ENCODE results near the gene SEMA6D. TPM values are rescaled to one million over a fixed set of nuclear protein-coding genes. Genes with fewer than 3 reads are reported as not detected.

Gene SEMA6D
- total RNA-seq, 1 donor from 2014 or later = 4.0 TPM

- no peak for DNase-seq (ENCODE audit: low spot score in 2 of 2)
- H3K27ac ChIP-seq = no peak overlapping the region
- intact Hi-C loops (cut with DNase I) = no loop called here
- H3K4me1 ChIP-seq = no peaks in the 10 kb centered on the region
- no peaks in the 10 kb centered on the region for H3K36me3 ChIP-seq
- H3K27me3 ChIP-seq = no peaks in the 10 kb centered on the region
- TF ChIP-seq CTCF (IDR thresholded peaks at IDR 0.05) = no peak
- no peaks in the 10 kb centered on the region for H3K9me3 ChIP-seq
- no peak overlapping the region for H3K4me3 ChIP-seq
These were observed 77.1 kb downstream of the SEMA6D start for GRCh38 chr15:47794252-47794914.

- intact Hi-C loops (cut with DNase I) = no loop called here
- Histone ChIP-seq H3K27me3 (no peaks in the 10 kb centered on the region), H3K36me3 (no peaks in the 10 kb centered on the region), H3K9me3 (no peaks in the 10 kb centered on the region), H3K4me1 (no peaks in the 10 kb centered on the region), H3K4me3 (no peak overlapping the region), H3K27ac (no peak overlapping the region)
- no peak for DNase-seq (ENCODE audit: low spot score in 2 of 2)
- no peak for TF ChIP-seq CTCF (IDR thresholded peaks at IDR 0.05)
These were observed 78.6 kb downstream of the SEMA6D start for GRCh38 chr15:47795864-47796263.

GRCh38 chr15:47796339-47796738 lies 79.0 kb downstream of the SEMA6D start:
- H3K4me1 ChIP-seq = no peaks in the 10 kb centered on the region
- intact Hi-C loops (cut with DNase I) = no loop called here
- no peaks in the 10 kb centered on the region for H3K9me3 ChIP-seq
- H3K4me3 ChIP-seq = no peak overlapping the region
- no peak for DNase-seq (ENCODE audit: low spot score in 2 of 2)
- H3K36me3 ChIP-seq = no peaks in the 10 kb centered on the region
- no peak for TF ChIP-seq CTCF (IDR thresholded peaks at IDR 0.05)
- no peak overlapping the region for H3K27ac ChIP-seq
- no peaks in the 10 kb centered on the region for H3K27me3 ChIP-seq

GRCh38 chr15:47796830-47797229 lies 79.5 kb downstream of the SEMA6D start:
- no peak for DNase-seq (ENCODE audit: low spot score in 2 of 2)
- intact Hi-C loops (cut with DNase I) = no loop called here
- no peak overlapping the region for H3K27ac ChIP-seq
- no peaks in the 10 kb centered on the region for H3K9me3 ChIP-seq
- no peaks in the 10 kb centered on the region for H3K36me3 ChIP-seq
- TF ChIP-seq CTCF (IDR thresholded peaks at IDR 0.05) = no peak
- no peaks in the 10 kb centered on the region for H3K4me1 ChIP-seq
- no peak overlapping the region for H3K4me3 ChIP-seq
- H3K27me3 ChIP-seq = no peaks in the 10 kb centered on the region

GRCh38 chr15:47801522-47801921 lies 84.2 kb downstream of the SEMA6D start:
- H3K9me3 ChIP-seq = no peaks in the 10 kb centered on the region
- H3K4me1 ChIP-seq = no peaks in the 10 kb centered on the region
- DNase-seq (ENCODE audit: low spot score in 2 of 2) = no peak
- H3K27me3 ChIP-seq = no peaks in the 10 kb centered on the region
- no peaks in the 10 kb centered on the region for H3K36me3 ChIP-seq
- no peak overlapping the region for H3K4me3 ChIP-seq
- no peak overlapping the region for H3K27ac ChIP-seq
- intact Hi-C loops (cut with DNase I) = no loop called here
- no peak for TF ChIP-seq CTCF (IDR thresholded peaks at IDR 0.05)

- no peaks in the 10 kb centered on the region for H3K36me3 ChIP-seq
- H3K4me3 ChIP-seq = no peak overlapping the region
- no peak for TF ChIP-seq CTCF (IDR thresholded peaks at IDR 0.05)
- DNase-seq (ENCODE audit: low spot score in 2 of 2) = no peak
- H3K9me3 ChIP-seq = no peaks in the 10 kb centered on the region
- intact Hi-C loops (cut with DNase I) = no loop called here
- H3K27me3 ChIP-seq = no peaks in the 10 kb centered on the region
- no peaks in the 10 kb centered on the region for H3K4me1 ChIP-seq
- no peak overlapping the region for H3K27ac ChIP-seq
These were observed 84.9 kb downstream of the SEMA6D start for GRCh38 chr15:47802216-47802615.
